ENCODE results near the gene TTN.

Gene TTN

GRCh38 chr2:178764097-178764496, 43.1 kb downstream of the TTN start:
- H3K4me1 ChIP-seq (ENCODE audit: insufficient read depth, low read length) = no peaks in the 10 kb centered on the region
- no peaks in the 10 kb centered on the region for H3K27me3 ChIP-seq (ENCODE audit: insufficient read depth, low read length)
- H3K36me3 ChIP-seq (ENCODE audit: insufficient read depth, low read length) = no peaks in the 10 kb centered on the region
- H3K9me3 ChIP-seq (ENCODE audit: low read length) = no peaks in the 10 kb centered on the region
- H3K4me3 ChIP-seq (ENCODE audit: low read length) = no peak overlapping the region
- no peak overlapping the region for H2AFZ ChIP-seq (ENCODE audit: low read depth, low read length)

DNA sequence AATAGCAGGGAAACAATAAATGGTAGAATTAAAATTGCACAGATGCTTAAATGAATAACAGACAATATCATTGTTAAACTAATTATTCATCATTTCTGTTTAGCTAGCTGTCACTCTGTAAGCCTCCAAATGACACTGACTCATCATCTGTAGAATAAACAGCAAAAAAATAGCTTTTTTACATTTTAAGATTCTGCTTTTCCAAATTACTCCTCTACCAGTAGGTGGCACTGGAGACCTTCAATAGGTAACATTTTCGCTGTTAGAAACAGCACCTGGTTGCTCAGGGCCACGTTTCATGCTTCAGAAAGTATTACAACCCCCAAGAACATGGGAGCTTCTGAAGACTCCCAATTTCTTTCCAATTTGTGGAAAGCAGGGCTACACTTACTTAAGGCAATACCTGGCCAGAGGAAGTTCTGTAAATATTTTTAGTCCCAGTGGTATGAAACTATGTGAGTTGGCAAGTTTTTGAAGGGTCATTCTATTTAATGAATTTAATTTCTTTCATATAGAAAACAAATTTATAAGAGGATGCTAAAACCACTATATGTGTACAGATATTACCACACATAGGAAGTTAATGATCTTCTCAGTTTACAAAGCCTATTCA, 45.4 kb downstream of the TTN start:
- no peaks in the 10 kb centered on the region for H3K36me3 ChIP-seq (ENCODE audit: insufficient read depth, low read length)
- no peaks in the 10 kb centered on the region for H3K4me1 ChIP-seq (ENCODE audit: insufficient read depth, low read length)
- H3K27me3 ChIP-seq (ENCODE audit: insufficient read depth, low read length) = no peaks in the 10 kb centered on the region
- H3K9me3 ChIP-seq (ENCODE audit: low read length) = no peaks in the 10 kb centered on the region
- H2AFZ ChIP-seq (ENCODE audit: low read depth, low read length) = no peak overlapping the region
- H3K4me3 ChIP-seq (ENCODE audit: low read length) = no peak overlapping the region

DNA sequence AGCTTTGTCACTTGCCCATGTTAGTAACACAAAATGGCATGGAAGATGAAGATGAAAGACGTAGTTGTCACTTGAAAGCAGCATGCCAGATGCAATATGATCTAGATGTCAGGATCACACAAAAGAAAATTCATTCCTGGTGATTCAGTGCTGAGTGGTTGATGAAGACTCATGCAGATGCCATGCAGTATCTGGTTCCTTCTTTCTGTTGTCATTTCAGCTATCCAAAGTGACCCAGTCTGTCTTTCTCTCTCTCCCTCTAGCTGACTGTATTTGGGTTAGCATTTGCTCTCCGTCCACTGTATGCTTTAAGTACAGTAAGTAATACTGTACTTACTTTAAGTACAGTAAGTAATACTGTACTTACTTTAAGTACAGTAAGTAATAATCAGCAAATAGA, 50.4 kb downstream of the TTN start:
- Histone ChIP-seq H3K36me3 (ENCODE audit: insufficient read depth, low read length) (no peaks in the 10 kb centered on the region), H3K27me3 (ENCODE audit: insufficient read depth, low read length) (no peaks in the 10 kb centered on the region), H3K4me3 (ENCODE audit: low read length) (no peak overlapping the region), H3K9me3 (ENCODE audit: low read length) (no peaks in the 10 kb centered on the region), H3K4me1 (ENCODE audit: insufficient read depth, low read length) (no peaks in the 10 kb centered on the region), H2AFZ (ENCODE audit: low read depth, low read length) (no peak overlapping the region)

- Histone ChIP-seq H3K9me3 (ENCODE audit: low read length) (no peaks in the 10 kb centered on the region), H2AFZ (ENCODE audit: low read depth, low read length) (no peak overlapping the region), H3K4me3 (ENCODE audit: low read length) (no peak overlapping the region), H3K4me1 (ENCODE audit: insufficient read depth, low read length) (no peaks in the 10 kb centered on the region), H3K27me3 (ENCODE audit: insufficient read depth, low read length) (no peaks in the 10 kb centered on the region), H3K36me3 (ENCODE audit: insufficient read depth, low read length) (no peaks in the 10 kb centered on the region)
Observed at GRCh38 chr2:178756343-178756742, 50.9 kb downstream of the TTN start.

DNA sequence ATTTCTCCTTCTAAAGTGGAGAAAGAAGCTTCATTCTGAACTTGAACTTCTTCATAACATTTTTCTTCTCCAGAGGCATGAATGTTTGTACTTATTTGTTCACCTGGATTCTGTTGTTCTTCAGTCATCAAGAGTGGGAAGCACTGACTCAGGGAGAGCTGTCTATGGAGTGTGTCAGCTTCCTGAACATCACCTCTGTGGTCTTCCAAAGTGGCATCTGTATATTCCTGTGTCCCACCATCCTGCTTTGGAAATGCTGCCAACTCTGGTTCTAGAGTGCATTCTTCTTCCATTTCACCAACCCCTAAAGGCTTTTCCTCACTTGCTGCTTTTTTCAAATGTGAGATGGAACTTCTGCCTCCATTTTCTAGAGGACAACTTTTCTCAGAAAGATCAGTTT, 59.5 kb downstream of the TTN start:
- Histone ChIP-seq H3K4me1 (ENCODE audit: insufficient read depth, low read length) (no peaks in the 10 kb centered on the region), H3K27me3 (ENCODE audit: insufficient read depth, low read length) (no peaks in the 10 kb centered on the region), H3K9me3 (ENCODE audit: low read length) (no peaks in the 10 kb centered on the region), H3K4me3 (ENCODE audit: low read length) (no peak overlapping the region), H2AFZ (ENCODE audit: low read depth, low read length) (no peak overlapping the region), H3K36me3 (ENCODE audit: insufficient read depth, low read length) (no peaks in the 10 kb centered on the region)

- no peaks in the 10 kb centered on the region for H3K36me3 ChIP-seq (ENCODE audit: insufficient read depth, low read length)
Observed at GRCh38 chr2:178734518-178734917, 72.7 kb downstream of the TTN start.

GRCh38 chr2:178733975-178734374, 73.2 kb downstream of the TTN start:
- Histone ChIP-seq H3K4me1 (ENCODE audit: insufficient read depth, low read length) (no peaks in the 10 kb centered on the region), H3K27me3 (ENCODE audit: insufficient read depth, low read length) (no peaks in the 10 kb centered on the region), H3K36me3 (ENCODE audit: insufficient read depth, low read length) (no peaks in the 10 kb centered on the region), H3K4me3 (ENCODE audit: low read length) (no peak overlapping the region), H3K9me3 (ENCODE audit: low read length) (no peaks in the 10 kb centered on the region), H2AFZ (ENCODE audit: low read depth, low read length) (no peak overlapping the region)

More at GRCh38 chr2:178734518-178734917, 72.7 kb downstream of the TTN start:
- Histone ChIP-seq H3K27me3 (ENCODE audit: insufficient read depth, low read length) (no peaks in the 10 kb centered on the region), H3K4me1 (ENCODE audit: insufficient read depth, low read length) (no peaks in the 10 kb centered on the region), H3K9me3 (ENCODE audit: low read length) (no peaks in the 10 kb centered on the region), H2AFZ (ENCODE audit: low read depth, low read length) (no peak overlapping the region), H3K4me3 (ENCODE audit: low read length) (no peak overlapping the region)

GRCh38 chr2:178732913-178733312, 74.3 kb downstream of the TTN start:
- no peaks in the 10 kb centered on the region for H3K36me3 ChIP-seq (ENCODE audit: insufficient read depth, low read length)

GRCh38 chr2:178731300-178731699, 75.9 kb downstream of the TTN start:
- Histone ChIP-seq H2AFZ (ENCODE audit: low read depth, low read length) (no peak overlapping the region), H3K36me3 (ENCODE audit: insufficient read depth, low read length) (no peaks in the 10 kb centered on the region), H3K4me3 (ENCODE audit: low read length) (no peak overlapping the region), H3K9me3 (ENCODE audit: low read length) (no peaks in the 10 kb centered on the region), H3K4me1 (ENCODE audit: insufficient read depth, low read length) (no peaks in the 10 kb centered on the region), H3K27me3 (ENCODE audit: insufficient read depth, low read length) (no peaks in the 10 kb centered on the region)

More at GRCh38 chr2:178732913-178733312, 74.3 kb downstream of the TTN start:
- Histone ChIP-seq H3K4me1 (ENCODE audit: insufficient read depth, low read length) (no peaks in the 10 kb centered on the region), H3K27me3 (ENCODE audit: insufficient read depth, low read length) (no peaks in the 10 kb centered on the region), H2AFZ (ENCODE audit: low read depth, low read length) (no peak overlapping the region), H3K4me3 (ENCODE audit: low read length) (no peak overlapping the region), H3K9me3 (ENCODE audit: low read length) (no peaks in the 10 kb centered on the region)

- Histone ChIP-seq H3K4me3 (ENCODE audit: low read length) (no peak overlapping the region), H3K36me3 (ENCODE audit: insufficient read depth, low read length) (no peaks in the 10 kb centered on the region), H3K4me1 (ENCODE audit: insufficient read depth, low read length) (no peaks in the 10 kb centered on the region), H3K9me3 (ENCODE audit: low read length) (no peaks in the 10 kb centered on the region), H2AFZ (ENCODE audit: low read depth, low read length) (no peak overlapping the region), H3K27me3 (ENCODE audit: insufficient read depth, low read length) (no peaks in the 10 kb centered on the region)
Observed at GRCh38 chr2:178730049-178730448, 77.2 kb downstream of the TTN start.

- H3K9me3 ChIP-seq (ENCODE audit: low read length) = no peaks in the 10 kb centered on the region
- no peaks in the 10 kb centered on the region for H3K27me3 ChIP-seq (ENCODE audit: insufficient read depth, low read length)
- H2AFZ ChIP-seq (ENCODE audit: low read depth, low read length) = no peak overlapping the region
- no peaks in the 10 kb centered on the region for H3K4me1 ChIP-seq (ENCODE audit: insufficient read depth, low read length)
- H3K4me3 ChIP-seq (ENCODE audit: low read length) = no peak overlapping the region
- H3K36me3 ChIP-seq (ENCODE audit: insufficient read depth, low read length) = no peaks in the 10 kb centered on the region
Observed at GRCh38 chr2:178723786-178724346, 83.4 kb downstream of the TTN start.

DNA sequence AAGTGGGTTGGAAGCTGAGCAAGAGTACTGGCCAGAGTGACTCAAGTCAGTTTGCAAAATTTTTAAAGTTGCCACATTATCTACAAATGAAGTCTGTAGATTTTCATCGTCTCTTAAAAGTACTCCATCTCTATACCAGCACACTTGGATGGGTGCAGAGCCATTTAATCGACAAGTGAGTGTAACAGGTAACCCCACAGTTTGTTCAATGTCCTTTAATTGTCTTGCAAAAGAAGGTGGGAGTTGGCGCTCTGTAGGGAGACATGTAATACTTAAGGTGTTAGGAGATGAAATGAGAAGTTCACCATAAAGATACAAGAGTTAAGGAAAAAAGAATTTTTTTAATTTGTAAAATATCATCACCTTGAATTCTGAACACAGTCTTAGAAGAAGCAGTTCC, 84.9 kb downstream of the TTN start:
- H2AFZ ChIP-seq (ENCODE audit: low read depth, low read length) = no peak overlapping the region
- H3K27me3 ChIP-seq (ENCODE audit: insufficient read depth, low read length) = no peaks in the 10 kb centered on the region
- H3K36me3 ChIP-seq (ENCODE audit: insufficient read depth, low read length) = no peaks in the 10 kb centered on the region
- H3K4me1 ChIP-seq (ENCODE audit: insufficient read depth, low read length) = no peaks in the 10 kb centered on the region
- H3K4me3 ChIP-seq (ENCODE audit: low read length) = no peak overlapping the region
- no peaks in the 10 kb centered on the region for H3K9me3 ChIP-seq (ENCODE audit: low read length)

- H2AFZ ChIP-seq (ENCODE audit: low read depth, low read length) = no peak overlapping the region
- no peaks in the 10 kb centered on the region for H3K4me1 ChIP-seq (ENCODE audit: insufficient read depth, low read length)
- no peaks in the 10 kb centered on the region for H3K36me3 ChIP-seq (ENCODE audit: insufficient read depth, low read length)
- H3K27me3 ChIP-seq (ENCODE audit: insufficient read depth, low read length) = no peaks in the 10 kb centered on the region
- no peaks in the 10 kb centered on the region for H3K9me3 ChIP-seq (ENCODE audit: low read length)
- no peak overlapping the region for H3K4me3 ChIP-seq (ENCODE audit: low read length)
Observed at GRCh38 chr2:178718988-178719387, 88.2 kb downstream of the TTN start.

DNA sequence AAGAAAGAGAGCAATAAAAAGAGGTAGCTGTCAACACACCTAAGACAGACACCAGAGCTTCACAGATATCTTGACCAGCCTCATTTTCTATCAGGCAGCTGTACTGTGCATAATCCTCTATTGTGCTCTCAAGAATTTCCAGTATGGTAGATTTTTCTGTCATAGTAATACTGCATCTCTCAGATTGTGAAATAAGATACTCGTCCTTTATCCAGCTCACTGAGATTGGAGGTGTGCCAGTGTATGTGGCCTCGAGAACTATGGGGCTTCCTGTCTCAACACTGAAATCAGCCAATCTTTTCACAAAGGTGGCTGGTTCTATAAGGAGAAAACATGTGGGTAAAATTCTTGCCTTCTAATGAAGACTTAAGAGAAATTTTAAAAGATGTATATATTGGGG, 88.9 kb downstream of the TTN start:
- Histone ChIP-seq H3K27me3 (ENCODE audit: insufficient read depth, low read length) (no peaks in the 10 kb centered on the region), H3K36me3 (ENCODE audit: insufficient read depth, low read length) (no peaks in the 10 kb centered on the region), H3K4me1 (ENCODE audit: insufficient read depth, low read length) (no peaks in the 10 kb centered on the region)

More for the DNA sequence above, 88.9 kb downstream of the TTN start:
- H3K9me3 ChIP-seq (ENCODE audit: low read length) = no peaks in the 10 kb centered on the region
- no peak overlapping the region for H2AFZ ChIP-seq (ENCODE audit: low read depth, low read length)
- no peak overlapping the region for H3K4me3 ChIP-seq (ENCODE audit: low read length)

All from neuron (in vitro differentiated cells).